C1 segment of cervical spinal cord (tissue), 14 donors: ENCODE measurements around the gene PCYOX1L.

ENCODE experiments used
- DNase-seq, 14 donors: peaks; one replicate each; lab custom pipeline; 2025; lab: John Stamatoyannopoulos, UW

The PCYOX1L gene

GRCh38 chr5:149405550-149406202, 47.8 kb downstream of the PCYOX1L start:
- DNase-seq, result no peak

GRCh38 chr5:149406203-149406978, 48.5 kb downstream of the PCYOX1L start:
- no peak for DNase-seq

GRCh38 chr5:149406979-149407306, 49.1 kb downstream of the PCYOX1L start:
- no peak for DNase-seq

GRCh38 chr5:149407323-149408251, 49.7 kb downstream of the PCYOX1L start:
- DNase-seq, result no peak

- no peak for DNase-seq
Observed at GRCh38 chr5:149408252-149409099, 50.6 kb downstream of the PCYOX1L start.

- DNase-seq, result no peak
Observed at GRCh38 chr5:149409268-149409948, 51.6 kb downstream of the PCYOX1L start.

GRCh38 chr5:149410071-149410470, 52.2 kb downstream of the PCYOX1L start:
- no peak for DNase-seq

GRCh38 chr5:149410721-149411432, 53.0 kb downstream of the PCYOX1L start:
- no peak for DNase-seq

- no peak for DNase-seq
Observed at GRCh38 chr5:149411738-149412519, 54.1 kb downstream of the PCYOX1L start.

- DNase-seq, result no peak
Observed at GRCh38 chr5:149412783-149413476, 55.1 kb downstream of the PCYOX1L start.

GRCh38 chr5:149413477-149414210, 55.8 kb downstream of the PCYOX1L start:
- no peak for DNase-seq

GRCh38 chr5:149414405-149415065, 56.7 kb downstream of the PCYOX1L start:
- DNase-seq, result no peak

- DNase-seq, result no peak
Observed at GRCh38 chr5:149415066-149415967, 57.5 kb downstream of the PCYOX1L start.

- no peak for DNase-seq
Observed at GRCh38 chr5:149416987-149417710, 59.3 kb downstream of the PCYOX1L start.

GRCh38 chr5:149417711-149418368, 60.0 kb downstream of the PCYOX1L start:
- no peak for DNase-seq
